DMS79 treated with DMSO at 0.1 percent for 48 hours (cell line): ENCODE results near the gene SEMA3E.

ENCODE experiments used
- DNase-seq: peaks from one replicate; lab custom pipeline; 2025; lab: John Stamatoyannopoulos, UW

Gene SEMA3E

DNA sequence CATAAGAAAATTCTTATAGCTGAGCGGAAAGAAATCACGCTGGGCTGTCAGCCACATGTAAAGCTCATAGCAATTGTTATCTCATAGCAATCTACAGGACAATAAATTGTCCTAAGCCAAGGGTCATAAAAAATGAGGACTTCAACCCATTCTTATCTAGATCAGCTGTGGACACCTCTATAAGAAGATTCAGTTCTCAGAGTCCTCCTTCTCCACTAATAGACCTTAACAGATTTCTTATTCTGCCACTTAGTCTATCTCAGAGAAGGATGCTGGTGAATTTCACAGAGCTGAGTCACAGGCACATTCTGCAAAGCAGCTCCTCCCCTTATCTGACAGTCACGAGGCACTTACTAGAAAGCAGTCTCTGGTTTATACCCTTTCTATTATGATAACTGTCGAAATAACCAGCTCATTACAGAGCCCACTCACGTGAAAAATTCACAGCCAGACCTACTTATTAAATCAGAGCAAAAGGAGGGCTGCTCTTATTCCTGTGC, 300.9 kb downstream of the SEMA3E start:
- DNase-seq: no peak

DNA sequence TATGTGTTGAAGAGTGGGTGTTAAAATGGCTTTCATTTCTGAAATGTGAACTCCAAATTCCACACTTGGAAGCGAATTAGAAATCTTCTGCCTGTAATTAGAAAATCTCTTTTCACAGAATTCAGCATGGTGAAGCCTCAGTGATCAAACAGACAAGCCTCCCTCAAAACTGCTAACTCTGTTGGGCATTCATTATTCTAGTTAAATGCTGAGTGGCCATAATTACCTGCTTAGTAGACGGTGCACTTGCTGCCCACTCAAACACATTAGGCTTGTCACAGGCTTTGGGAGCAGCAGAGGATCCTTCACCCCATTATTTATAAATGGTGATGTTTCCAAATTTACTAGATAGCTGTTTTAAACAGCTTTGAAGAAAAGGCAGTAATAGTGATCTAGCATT, 309.0 kb downstream of the SEMA3E start:
- DNase-seq: no peak

- no peak for DNase-seq
Measured at GRCh38 chr7:83338277-83338950, 310.5 kb downstream of the SEMA3E start.

DNA sequence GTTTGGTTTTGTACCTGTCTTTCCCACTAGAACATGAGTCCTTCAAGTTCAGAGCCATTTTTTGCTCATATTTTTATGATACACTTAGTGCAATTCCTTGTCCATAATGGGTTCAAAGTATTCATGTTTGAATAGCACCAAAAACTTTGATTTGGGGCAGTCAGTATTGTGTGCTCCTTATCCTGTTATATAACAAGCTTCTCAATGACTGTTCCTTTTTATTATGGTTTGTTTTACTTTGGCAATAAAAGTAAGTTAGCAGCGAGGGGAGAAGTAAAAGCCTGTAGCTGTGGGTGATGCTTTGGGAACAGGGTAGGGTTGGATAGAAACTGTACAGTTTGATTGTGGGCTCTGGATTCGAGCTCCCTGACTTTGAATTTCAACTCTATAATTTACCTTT, 311.9 kb downstream of the SEMA3E start:
- DNase-seq: no peak

DNA sequence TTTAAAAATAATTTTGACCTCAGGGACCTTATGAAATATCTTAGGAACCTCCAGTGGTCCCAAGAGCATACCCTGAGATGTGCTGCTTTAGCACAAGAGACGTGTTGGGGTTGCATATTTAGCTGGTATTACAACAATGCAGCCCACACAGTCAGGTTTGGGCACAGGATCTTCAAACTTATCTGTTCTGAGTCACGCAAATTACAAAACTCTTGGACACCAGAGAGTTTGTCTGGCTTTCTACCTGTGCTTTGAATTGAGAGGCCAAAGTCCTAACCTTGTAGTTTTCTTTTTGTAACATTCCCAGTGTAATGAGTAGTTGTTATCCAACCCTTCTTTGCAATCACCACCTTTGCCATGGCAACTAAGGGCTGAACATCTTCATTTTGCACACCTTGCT, 322.7 kb downstream of the SEMA3E start:
- DNase-seq: no peak

DNA sequence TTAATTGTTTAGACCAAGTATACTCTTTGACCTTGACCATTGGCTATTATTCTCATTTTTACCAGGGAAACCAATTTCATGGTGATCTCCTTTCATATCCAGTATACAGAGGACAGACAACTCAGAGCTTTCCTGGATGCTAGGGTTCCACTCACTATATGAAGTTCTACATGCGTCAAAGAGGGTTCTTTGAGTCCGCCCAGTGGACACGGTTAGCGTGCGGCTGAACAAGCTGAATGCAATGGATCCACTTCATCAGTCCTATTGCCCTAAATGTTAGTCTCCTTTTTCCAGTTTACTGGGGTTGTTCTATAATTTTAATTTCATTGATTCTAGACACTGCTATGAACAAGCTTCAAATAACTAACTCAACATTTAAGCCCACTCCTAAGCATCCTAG, 323.9 kb downstream of the SEMA3E start:
- no peak for DNase-seq

- DNase-seq: no peak
Measured at GRCh38 chr7:83324596-83324995, 324.3 kb downstream of the SEMA3E start.

GRCh38 chr7:83321011-83321410, 327.9 kb downstream of the SEMA3E start:
- DNase-seq: no peak

DNA sequence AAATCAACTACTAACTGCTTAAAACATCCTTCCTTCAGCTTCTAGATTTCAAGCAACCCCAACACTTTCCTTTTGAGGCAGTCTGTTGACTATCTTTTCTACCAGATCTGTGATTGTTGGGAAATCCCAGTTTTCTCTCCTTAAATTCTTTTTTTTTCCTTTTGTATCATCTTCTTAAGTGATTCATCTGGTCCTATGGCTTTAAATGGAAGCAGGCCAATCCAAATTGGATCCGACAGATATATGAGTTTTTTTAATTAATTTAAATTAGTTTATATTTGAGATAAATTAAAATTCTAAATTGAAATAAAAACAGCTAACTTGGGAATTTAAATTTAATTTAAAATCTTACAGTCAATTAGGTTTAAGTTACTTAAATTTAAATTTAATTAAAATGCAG, 335.0 kb downstream of the SEMA3E start:
- DNase-seq: no peak
